ENCODE data around the gene SAT2.
"Not testable (repeated sequence)": the region's sequence is repeated elsewhere in the genome, so short reads cannot be mapped to it uniquely, and the experiment has no call there.

The SAT2 gene

DNA sequence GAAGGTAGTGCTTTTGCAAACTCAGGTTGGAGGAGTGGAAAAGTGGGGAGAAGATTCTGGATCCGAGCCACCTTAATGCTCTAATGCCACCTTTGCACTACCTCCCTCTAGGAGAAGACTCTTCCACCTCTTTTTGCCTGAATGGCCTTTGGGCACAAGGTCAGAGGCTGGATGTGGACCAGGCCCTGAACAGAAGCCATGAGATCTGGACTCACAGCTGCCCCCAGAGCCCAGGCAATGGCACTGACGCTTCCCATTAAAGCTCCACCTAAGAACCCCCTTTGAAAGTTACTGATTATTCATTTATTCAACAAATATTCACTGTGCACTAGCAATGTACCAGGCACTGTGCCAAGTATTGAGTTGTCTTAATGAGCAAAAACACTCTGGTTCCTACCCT, 5.5 kb upstream of the SAT2 start:
- DNase-seq: no peak

DNA sequence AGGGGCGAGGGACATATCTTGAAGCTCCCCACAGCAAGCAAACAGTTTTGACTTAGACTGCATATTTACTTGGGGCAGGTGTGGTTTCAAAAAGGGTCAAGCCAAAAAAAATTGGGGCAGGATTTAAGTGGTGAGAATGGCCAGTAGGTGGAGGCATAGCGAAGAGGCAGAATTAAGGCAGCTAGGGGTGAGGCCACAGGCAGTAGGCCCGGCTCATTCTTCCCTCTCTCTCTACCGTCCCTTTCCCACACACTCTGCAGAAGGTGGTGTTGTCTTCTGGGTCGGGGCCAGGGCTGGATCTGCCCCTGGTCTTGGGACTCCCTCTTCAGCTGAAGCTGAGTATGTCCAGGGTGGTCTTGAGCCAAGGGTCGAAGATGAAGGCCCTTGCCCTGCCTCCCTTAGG, 4.9 kb upstream of the SAT2 start:
- DNase-seq: peak; percentile 12

GRCh38 chr17:7631398-7632380, 4.1 kb upstream of the SAT2 start:
- DNase-seq: no peak

DNA sequence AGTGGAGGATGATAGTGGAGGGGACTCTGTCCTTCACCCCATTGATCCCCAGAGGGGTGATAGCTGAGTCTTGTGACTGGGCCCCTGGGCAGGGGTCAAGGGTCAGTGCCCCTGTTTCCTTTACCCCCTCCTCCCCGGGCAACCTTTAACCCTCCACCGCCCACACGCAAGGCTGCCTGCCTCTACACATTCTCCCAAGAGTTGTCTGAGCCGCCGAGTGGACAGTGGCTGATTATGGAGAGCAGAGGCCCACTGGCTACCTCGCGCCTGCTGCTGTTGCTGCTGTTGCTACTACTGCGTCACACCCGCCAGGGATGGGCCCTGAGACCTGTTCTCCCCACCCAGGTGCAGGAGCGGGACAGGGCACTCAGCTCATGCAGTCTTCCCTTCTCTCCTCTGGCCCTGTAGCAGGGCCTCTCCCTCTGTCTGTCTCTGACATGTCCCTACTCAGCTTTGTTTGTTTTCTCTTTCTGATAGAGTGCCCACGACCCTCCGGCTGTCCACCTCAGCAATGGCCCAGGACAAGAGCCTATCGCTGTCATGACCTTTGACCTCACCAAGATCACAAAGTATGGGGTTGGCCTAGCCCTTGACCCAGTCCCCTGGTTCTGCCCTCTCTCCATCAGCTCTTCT, 2.4 kb upstream of the SAT2 start, which contains the start of gene SHBG:
Gene SHBG (plus strand): TSS at position 197 of the 633 bp plus-strand sequence. CDS start 38 bp downstream, at position 235.
- DNase-seq: no peak

DNA sequence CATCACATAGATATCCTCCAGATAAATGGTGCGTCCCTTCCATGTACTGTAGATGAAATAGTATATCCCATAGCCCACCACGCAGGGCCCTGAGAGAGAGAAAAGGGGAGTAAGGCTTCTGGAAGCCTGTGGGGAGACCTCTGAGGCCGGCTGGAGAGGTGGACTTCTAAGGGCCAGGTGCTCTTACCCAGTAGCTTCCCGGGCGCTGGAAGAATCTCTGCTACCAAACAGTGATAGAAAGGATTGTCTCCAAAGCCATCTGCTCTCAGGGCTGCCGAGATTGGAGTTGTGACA, 718 bp downstream of the SAT2 start:
- no peak for DNase-seq

GRCh38 chr17:7626307-7626706, 1.3 kb downstream of the SAT2 start:
- DNase-seq: no peak

- DNase-seq: not testable (repeated sequence)
Observed at GRCh38 chr17:7625749-7626148, 1.9 kb downstream of the SAT2 start.

DNA sequence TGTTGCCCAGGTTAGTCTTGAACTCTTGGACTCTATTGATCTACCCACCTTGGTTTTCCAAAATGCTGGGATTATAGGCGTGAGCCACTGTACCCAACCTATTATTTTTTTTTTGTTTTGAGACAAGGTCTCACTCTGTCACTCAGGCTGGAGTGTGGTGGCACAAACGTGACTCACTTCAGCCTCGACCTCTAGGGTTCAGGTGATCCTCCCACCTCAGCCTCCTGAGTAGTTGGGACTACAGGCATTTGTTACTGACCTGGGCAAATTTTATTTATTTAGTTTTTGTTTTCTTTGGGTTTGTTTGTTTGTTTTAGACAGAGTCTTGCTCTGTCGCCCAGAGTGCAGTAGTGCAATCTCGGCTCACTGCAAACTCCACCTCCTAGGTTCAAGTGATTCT, 4.0 kb downstream of the SAT2 start:
- no peak for DNase-seq

DNA sequence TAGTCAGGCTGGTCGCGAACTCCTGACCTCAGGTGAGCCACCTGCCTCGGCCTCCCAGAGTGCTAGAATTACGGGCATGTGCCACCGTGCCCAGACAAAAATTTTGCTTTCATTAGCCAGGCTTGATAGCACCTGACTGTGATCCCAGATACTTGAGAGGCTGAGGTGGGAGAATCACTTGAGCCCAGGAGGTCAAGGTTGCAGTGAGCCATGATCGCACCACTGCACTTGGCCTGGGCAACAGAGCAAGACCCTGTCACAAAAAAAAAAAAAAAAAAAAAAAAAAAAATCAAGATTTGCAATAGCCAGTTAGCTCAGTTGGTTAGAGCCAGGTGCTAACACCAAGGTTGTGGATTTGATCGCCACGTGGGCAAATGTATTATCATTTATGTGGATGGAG, 6.8 kb downstream of the SAT2 start:
- DNase-seq: no peak

- no peak for DNase-seq
Observed at GRCh38 chr17:7618608-7619007, 9.0 kb downstream of the SAT2 start.

DNA sequence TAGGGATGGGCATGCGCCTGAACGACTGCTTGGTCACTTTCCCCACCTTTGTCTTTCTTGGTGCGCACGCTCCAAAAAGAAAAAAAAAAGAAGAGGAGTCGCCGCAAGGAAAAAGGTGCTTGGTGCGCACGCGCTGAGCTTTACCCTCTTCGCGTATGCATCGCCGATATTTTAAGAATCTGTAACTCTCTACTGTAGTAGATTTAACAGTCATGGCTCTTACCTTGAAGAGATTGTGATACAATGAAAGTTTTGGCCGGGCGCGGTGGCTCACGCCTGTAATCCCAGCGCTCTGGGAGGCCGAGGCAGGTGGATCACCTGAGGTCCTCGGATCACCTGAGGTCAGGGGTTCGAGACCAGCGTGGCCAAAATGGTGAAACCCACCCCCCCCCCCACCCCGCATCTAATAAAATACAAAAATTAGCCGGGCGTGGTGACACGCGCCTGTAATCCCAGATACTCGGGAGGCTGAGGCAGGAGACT, 12.3 kb downstream of the SAT2 start:
- no peak for DNase-seq

GRCh38 chr17:7614425-7615264, 13.0 kb downstream of the SAT2 start, which contains the start of gene FXR2:
Gene FXR2 (minus strand): TSS chr17:7614897. CDS start chr17:7614532, 365 bp downstream.
- peak; percentile 100 for DNase-seq

- DNase-seq: no peak
Observed at GRCh38 chr17:7613769-7614424, 13.7 kb downstream of the SAT2 start.

DNA sequence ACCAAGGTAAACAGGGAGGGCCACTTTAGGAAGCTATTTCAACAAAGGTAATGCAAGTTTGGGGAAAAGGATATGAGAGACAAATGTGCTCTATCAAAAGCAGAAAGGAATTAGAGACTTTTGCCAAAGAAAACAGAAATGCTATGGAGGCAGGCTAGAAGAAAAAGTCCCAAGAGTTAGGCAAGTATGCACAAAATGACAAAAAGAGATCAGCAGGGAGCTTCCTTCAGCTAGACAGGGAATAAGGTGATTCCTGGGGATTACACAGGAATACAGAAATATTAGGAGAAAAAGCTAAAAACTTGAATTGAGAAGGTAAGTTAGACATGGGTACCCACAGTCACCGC, 15.4 kb downstream of the SAT2 start:
- DNase-seq: no peak

- no peak for DNase-seq
Observed at GRCh38 chr17:7611635-7612293, 15.9 kb downstream of the SAT2 start.

DNA sequence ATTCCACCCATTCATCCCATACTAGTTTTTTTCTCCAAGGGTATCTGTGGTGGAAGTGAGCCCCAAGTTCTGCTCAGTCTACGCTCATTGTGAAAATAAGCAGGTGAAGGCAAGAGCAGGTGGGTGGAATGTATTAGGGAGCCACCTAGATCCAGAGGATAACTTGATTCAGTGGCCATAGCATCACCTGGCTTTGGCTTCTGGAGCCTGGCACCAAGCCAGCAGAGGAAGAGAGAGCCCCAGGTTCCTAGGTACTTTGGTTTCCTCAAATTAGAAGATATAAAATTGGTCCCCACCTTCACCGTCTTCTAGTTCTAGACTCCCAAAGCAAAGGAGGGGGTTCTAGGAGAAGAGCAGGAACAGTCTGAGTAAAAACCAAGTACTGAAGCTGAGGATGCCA, 17.0 kb downstream of the SAT2 start:
- DNase-seq: no peak

GRCh38 chr17:7606280-7606679, 21.3 kb downstream of the SAT2 start:
- DNase-seq: no peak

- DNase-seq: not testable (repeated sequence)
Observed at GRCh38 chr17:7597561-7597960, 30.1 kb downstream of the SAT2 start.

- DNase-seq: no peak
Observed at GRCh38 chr17:7593296-7593695, 34.3 kb downstream of the SAT2 start.

DNA sequence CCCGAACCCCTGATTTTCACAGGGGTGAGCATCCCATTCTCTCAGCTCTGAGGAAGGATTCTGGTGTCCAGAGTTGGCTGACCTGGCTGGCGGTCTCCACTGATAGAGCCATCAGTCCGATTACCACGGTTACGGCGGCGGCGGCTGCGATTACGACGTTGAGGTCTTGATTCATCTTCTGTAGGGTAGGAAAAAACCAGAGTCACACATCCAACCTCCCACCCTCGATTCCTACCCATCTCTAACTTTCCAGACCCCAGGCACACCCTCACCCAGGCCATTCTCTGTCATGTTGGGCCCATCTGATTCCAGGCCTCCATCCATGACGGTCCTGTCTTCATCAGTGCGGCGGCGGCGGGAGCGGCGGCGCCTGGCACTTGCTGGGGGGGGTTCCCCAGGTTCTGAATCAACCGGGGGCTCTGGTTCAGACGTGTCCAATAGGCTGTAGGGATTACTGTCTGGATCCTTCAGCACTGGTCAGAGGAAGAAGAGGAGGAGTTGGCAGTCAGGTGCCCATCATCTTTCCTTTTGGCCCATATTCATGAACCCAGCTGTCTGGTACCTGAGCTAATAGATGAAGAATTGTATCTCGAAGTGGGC, 35.1 kb downstream of the SAT2 start:
- DNase-seq: no peak

DNA sequence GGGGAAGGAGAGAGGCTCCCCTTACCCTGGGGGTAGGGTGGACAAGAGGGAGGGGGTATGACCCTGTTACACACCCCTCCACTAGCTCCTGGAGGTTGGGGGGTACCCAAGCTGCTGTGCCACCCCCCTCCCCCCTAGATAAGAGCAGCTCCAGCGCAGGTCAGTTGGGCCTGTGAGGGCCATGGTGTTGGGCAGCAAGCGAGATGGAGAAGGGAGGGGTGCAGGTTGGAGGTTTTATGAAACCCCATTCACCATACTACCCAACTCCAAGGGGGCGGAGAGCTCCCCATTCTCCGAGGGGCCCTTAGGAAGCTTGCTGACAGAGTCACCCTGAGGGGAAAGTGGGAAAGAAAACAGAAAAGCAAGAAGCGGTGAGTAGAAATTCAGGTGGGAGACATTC, 36.0 kb downstream of the SAT2 start:
- DNase-seq: no peak

DNA sequence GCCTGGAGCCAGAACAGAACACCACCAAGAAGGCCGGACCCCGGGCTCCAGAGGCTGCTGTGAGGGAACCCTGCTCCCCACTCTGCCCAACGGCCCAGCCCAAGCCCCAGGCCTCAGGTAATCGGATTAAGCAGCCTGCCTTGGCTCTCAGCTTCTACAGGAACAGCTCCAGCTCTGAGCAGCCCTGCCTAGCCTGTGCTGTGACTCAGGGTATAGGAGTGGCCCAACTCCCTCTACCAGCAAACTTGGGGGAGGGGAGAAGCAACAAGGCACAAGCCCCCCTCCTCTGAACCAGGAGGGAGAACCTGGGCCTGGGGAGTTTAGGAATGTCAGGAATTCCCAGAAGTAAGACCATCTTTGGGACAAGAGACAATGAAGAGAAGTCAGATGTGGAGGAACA, 36.9 kb downstream of the SAT2 start:
- no peak for DNase-seq

Data from stimulated activated CD4-positive, alpha-beta T cell treated with anti-CD3 and anti-CD28 coated beads, Interleukin-1b, Interleukin-23, amount 100 ng/mL, for 48 hours (primary cell).